Psoas muscle (tissue), 8 donors: ENCODE data around the gene RHOJ. TPM values are rescaled to one million over a fixed set of nuclear protein-coding genes. Genes with fewer than 3 reads are reported as not detected.

Experiments used
- ATAC-seq, 4 donors: fragments of 200-7000 bp; cut with Tn5 transposase; one replicate each; pipeline ENCODE4 v1.9.1; 2020; ENCODE audit warnings: moderate library complexity in 3 of 4, mild to moderate bottlenecking in 2 of 4
- DNase-seq, 2 donors: peaks; one replicate each; pipeline ENCODE4 v3.0.0-alpha.2; 2020
- H3K27ac ChIP-seq: fragments of 200-600 bp; one replicate; pipeline ENCODE4 v1.8.0; 2022
- H3K27me3 ChIP-seq, 3 donors: fragments of 200-600 bp in 1 of 3; one replicate each; pipeline versions ENCODE4 v1.6.1 to v1.8.0; 2013 to 2022; ENCODE audit warnings: low read length in 2 of 3, mild to moderate bottlenecking in 2 of 3, moderate library complexity in 1 of 3; ENCODE audit not compliant: insufficient read depth in 3 of 3
- H3K36me3 ChIP-seq, 2 donors: fragments of 200-600 bp in 1 of 2; one replicate each; pipeline versions ENCODE4 v1.6.1 to v1.8.0; 2013 to 2022; ENCODE audit warnings: low read depth in 1 of 2, mild to moderate bottlenecking in 1 of 2, moderate library complexity in 1 of 2; ENCODE audit not compliant: insufficient read depth in 1 of 2
- H3K4me1 ChIP-seq: fragments of 200-600 bp; one replicate; pipeline ENCODE4 v1.8.0; 2022
- H3K4me3 ChIP-seq: fragments of 200-600 bp; one replicate; pipeline ENCODE4 v1.8.0; 2022; ENCODE audit warnings: mild to moderate bottlenecking
- H3K9me3 ChIP-seq: fragments of 200-600 bp; one replicate; pipeline ENCODE4 v1.8.0; 2022
- WGBS, 3 donors: extraction: QIAGEN DNeasy Blood & Tissue Kit; methylation state at CpG; one replicate each; pipeline versions ENCODE4 v1.1.6 to v1.1.7; 2013; 5-methylcytosine and 5-hydroxymethylcytosine counted together
- intact Hi-C, 2 donors: fragments of 100-400 bp; cut with DNase I; formaldehyde crosslinking; loops; one replicate each; pipeline versions ENCODE4 v1.11.0 to v1.14.2; 2022
- long read RNA-seq, 2 donors: library from polyadenylated mRNA; unstranded; transcript quantifications; one replicate each; pipeline ENCODE4 v2.0.0, GENCODE V29; 2021
- polyA plus RNA-seq, 3 donors: library from polyadenylated mRNA; stranded (reverse); fragments of 200-250 nt; gene quantifications; one replicate each; pipeline ENCODE4 v1.2.3, GENCODE V29; 2013
- total RNA-seq, 4 donors: library from RNA; stranded (reverse); fragmentation: NEBNext Ultra II Directional in 2 of 4; extraction: Animal tissue kit (Norgen Biotek cat#: 25700) in 2 of 4; gene quantifications; one replicate each; pipeline versions ENCODE4 v1.2.1 to v1.2.4, GENCODE V29; 2021 to 2023
- TF ChIP-seq, protein P1 (sequence below): fragments of 200-600 bp; IDR thresholded peaks from one replicate; pipeline ENCODE4 v1.8.0; 2022; ENCODE audit warnings: antibody characterized with exemption
- donor health status: healthy with polysubstance abuse.
- donor health status: DM: no; HTN: no; CAD: no; lungs with moderate emphysema.
- donor health status: Bipolar disorder and iron deficiency.
- donor health status: healthy.
- donor health status: DM: yes; HTN: yes; CAD: no.
- donor health status: DM: no; HTN: no; CAD: no.
- donor health status: DM: no; HTN: no; CAD: no.
- donor health status: DM: yes; HTN: yes; CAD: no.

Gene RHOJ
- 1 to 10 TPM; 3.2 to 7.5 (median 4.9) TPM for total RNA-seq
- 1 to 10 TPM; 2.2 to 3.7 (median 3.0) TPM for polyA plus RNA-seq
- long read RNA-seq, donor 1, partial matches to known transcripts, result 0 of 2 reads
- long read RNA-seq, donor 1, other reads (novel, unspliced or antisense), result 1 of 2 reads
- long read RNA-seq, donor 2, partial matches to known transcripts, result 0 of 1 reads
- long read RNA-seq, donor 2, other reads (novel, unspliced or antisense), result 1 of 1 reads

DNA sequence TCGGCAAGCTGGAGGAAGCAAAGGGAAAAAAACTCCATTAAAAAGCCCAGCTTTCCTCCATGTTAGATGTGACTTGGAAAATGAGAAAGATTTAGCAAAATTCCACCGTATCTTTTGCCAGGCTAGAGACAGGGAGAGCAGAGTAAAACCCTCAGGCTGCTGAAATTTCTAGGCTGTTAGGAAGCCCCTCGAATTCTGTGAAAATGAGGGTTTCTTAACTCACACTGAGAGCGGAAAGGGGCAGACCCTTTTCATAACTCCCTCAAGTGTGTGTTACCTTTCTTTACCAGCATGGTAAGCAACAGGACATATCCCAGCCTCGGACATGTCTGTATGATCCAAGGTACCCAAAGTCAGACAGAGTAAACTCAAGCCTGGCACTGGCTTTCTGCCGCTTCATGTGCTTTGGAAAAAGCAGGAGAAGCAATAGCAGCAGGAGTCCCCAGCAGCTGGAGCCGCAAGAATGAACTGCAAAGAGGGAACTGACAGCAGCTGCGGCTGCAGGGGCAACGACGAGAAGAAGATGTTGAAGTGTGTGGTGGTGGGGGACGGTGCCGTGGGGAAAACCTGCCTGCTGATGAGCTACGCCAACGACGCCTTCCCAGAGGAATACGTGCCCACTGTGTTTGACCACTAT, at the start of gene RHOJ:
Gene RHOJ (plus strand): TSS at position 37 of the 637 bp plus-strand sequence. CDS start 427 bp downstream, at position 464.
- Histone ChIP-seq H3K9me3 (no peaks in the 10 kb centered on the region), H3K4me1 (no peaks in the 10 kb centered on the region), H3K4me3 (peak within 1 kb of the TSS; percentile 63), H3K27ac (peak within 1 kb of the TSS; percentile 67), H3K27me3 (peaks cover 0 to 4% (median 0%) of the 10 kb centered on the region in 3 donors), H3K36me3 (no peaks in the 10 kb centered on the region)
- intact Hi-C loops, result no loop called here
- ATAC-seq (peak in 1 of 4 donors; percentile 36), DNase-seq (peak; percentile 13 to 51)
- 3 to 7% (median 3%) methylated on average over 16 of the region's 16 CpGs for WGBS, 3 donors
- TF ChIP-seq, protein P1, sequence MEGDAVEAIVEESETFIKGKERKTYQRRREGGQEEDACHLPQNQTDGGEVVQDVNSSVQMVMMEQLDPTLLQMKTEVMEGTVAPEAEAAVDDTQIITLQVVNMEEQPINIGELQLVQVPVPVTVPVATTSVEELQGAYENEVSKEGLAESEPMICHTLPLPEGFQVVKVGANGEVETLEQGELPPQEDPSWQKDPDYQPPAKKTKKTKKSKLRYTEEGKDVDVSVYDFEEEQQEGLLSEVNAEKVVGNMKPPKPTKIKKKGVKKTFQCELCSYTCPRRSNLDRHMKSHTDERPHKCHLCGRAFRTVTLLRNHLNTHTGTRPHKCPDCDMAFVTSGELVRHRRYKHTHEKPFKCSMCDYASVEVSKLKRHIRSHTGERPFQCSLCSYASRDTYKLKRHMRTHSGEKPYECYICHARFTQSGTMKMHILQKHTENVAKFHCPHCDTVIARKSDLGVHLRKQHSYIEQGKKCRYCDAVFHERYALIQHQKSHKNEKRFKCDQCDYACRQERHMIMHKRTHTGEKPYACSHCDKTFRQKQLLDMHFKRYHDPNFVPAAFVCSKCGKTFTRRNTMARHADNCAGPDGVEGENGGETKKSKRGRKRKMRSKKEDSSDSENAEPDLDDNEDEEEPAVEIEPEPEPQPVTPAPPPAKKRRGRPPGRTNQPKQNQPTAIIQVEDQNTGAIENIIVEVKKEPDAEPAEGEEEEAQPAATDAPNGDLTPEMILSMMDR, result no peak

DNA sequence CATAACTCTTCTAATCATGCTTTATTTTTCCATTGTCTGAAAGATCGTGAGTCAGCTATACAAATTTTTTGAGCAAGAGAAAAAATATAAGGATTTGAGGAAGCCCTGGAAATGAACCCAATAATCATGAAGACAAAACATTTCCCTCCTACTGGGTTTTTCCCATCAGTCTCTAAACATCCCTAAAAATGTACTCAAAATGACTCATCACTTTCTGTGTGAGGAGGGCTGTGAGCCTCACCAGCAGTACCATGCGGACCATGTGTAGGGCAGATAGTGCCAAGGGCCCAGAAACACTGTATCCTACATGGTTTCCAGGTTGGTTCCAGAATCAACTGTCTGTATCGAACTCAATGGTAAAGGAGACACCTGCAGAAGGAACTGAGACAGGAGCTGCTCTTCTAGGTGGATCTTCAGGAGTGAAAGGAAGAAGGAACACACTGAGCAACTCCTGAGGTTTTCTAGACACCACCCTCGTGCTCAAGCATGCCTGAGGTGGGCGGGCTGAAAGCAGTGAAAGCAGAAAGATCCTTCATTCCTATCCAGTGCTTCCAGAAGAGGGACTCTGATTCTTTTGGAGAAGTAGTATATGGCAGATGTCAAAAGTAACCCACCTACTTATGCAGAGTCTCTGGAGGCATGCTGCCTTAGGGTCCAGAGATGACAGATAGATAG, 48.6 kb upstream of the RHOJ start:
- 56 to 59% (median 57%) methylated on average over 5 of the region's 5 CpGs for WGBS, 3 donors
- ATAC-seq, result no peak
- TF ChIP-seq, protein P1, result no peak

DNA sequence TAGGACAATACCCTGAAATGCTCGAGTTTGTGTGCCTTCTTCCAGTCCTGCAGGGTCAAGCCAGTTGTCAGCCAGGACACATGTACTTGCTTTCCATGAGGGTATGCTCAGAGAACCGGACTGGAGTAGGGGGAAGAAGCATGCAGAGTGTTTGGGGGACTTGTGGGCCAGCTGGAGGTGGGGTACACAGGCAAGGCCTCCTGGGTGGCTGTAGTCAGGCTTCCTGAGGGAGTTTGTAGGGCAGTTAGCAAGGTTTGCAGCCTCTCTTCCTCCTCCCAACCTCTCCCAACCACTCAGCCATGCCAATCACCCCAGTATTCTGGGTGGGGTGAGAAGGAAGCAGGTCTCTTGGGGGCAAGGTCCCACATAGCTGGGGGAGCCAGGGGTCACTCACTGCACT, 47.0 kb upstream of the RHOJ start:
- Histone ChIP-seq H3K36me3 (no peaks in the 10 kb centered on the region), H3K27ac (no peak overlapping the region), H3K9me3 (no peaks in the 10 kb centered on the region), H3K4me1 (no peaks in the 10 kb centered on the region), H3K4me3 (no peak overlapping the region), H3K27me3 (no peaks in the 10 kb centered on the region)
- DNase-seq, result no peak
- 56 to 62% (median 59%) methylated on average over 2 of the region's 2 CpGs for WGBS, 3 donors
- TF ChIP-seq, protein P1, result no peak
- ATAC-seq, result no peak
- intact Hi-C loops, result no loop called here

More for the DNA sequence above, 48.6 kb upstream of the RHOJ start:
- no peak overlapping the region for H3K4me3 ChIP-seq
- H3K27ac ChIP-seq, result no peak overlapping the region
- H3K9me3 ChIP-seq, result no peaks in the 10 kb centered on the region
- no peak for DNase-seq
- intact Hi-C loops, result no loop called here
- H3K27me3 ChIP-seq, result no peaks in the 10 kb centered on the region
- no peaks in the 10 kb centered on the region for H3K4me1 ChIP-seq
- H3K36me3 ChIP-seq, result no peaks in the 10 kb centered on the region

DNA sequence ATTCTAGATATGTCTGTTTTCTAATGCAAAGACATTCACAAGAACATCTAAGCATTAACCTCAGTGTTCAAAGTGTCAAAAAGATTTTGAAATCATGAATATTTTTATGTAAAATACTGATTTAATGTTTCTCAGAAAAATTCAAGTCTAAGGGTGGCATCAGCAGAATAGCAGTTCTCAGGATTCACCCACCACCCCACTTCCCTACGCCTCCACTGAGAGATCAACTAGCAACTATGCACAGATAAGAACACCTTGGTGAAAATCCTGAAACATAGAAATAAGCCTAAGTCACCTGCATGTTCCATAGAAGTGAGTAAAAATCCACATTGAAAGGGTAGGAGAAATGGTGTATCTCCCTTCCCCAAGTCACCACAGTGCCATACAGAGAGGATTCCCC, 40.9 kb upstream of the RHOJ start:
- Histone ChIP-seq H3K9me3 (peaks cover 2% of the 10 kb centered on the region), H3K4me3 (no peak overlapping the region), H3K27me3 (no peaks in the 10 kb centered on the region), H3K27ac (no peak overlapping the region), H3K36me3 (no peaks in the 10 kb centered on the region), H3K4me1 (no peaks in the 10 kb centered on the region)
- ATAC-seq (no peak), DNase-seq (no peak)
- WGBS, 3 donors, result 97 to 100% (median 100%) methylated on average over 1 of the region's 1 CpG
- intact Hi-C loops, result no loop called here
- TF ChIP-seq, protein P1, result no peak
